Activated T-cell treated with anti-CD3 and anti-CD28 coated beads for 48 hours (primary cell): ENCODE measurements around the gene PIK3R5.
"Not testable (repeated sequence)": the region's sequence is repeated elsewhere in the genome, so short reads cannot be mapped to it uniquely, and the experiment has no call there.

ENCODE experiments used
- DNase-seq: peaks from one replicate; pipeline ENCODE4 v3.0.0-alpha.2; 2020; ENCODE audit warnings: low read depth

PIK3R5 gene

DNA sequence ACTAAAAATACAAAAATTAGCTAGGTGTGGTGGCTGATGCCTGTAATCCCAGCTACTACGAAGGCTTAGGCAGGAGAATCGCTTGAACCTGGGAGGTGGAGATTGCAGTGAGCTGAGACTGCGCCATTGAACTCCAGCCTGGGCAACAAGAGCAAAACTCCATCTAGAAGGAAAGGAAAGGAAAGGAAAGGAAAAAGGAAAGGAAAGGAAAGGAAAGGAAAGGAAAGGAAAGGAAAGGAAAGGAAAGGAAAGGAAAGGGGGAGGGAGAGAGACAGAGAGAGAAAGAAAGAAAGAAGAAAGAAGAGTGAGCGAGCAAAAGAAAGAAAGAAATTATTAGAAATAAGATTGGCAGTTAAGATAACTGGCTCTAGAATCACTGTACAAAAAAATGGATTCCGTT, 18.7 kb upstream of the PIK3R5 start:
- DNase-seq: not testable (repeated sequence)

DNA sequence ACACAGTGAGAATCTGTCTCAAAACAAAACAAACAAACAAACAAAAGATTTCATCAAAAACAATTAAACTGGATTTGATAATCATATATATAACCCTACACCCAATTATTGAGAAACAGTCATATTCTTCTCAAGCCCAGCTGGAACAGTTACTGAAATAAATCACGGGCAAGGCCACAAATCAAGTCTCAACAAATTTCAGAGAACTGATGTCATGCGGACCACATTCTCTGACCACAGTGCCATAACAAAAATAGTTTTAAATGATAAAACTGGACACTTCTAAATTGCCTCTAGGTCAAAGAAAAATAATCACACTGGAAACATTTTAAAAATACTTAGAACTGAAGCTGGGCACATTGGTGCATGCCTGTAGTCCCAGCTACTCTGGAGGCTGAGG, 15.9 kb upstream of the PIK3R5 start:
- DNase-seq: no peak

DNA sequence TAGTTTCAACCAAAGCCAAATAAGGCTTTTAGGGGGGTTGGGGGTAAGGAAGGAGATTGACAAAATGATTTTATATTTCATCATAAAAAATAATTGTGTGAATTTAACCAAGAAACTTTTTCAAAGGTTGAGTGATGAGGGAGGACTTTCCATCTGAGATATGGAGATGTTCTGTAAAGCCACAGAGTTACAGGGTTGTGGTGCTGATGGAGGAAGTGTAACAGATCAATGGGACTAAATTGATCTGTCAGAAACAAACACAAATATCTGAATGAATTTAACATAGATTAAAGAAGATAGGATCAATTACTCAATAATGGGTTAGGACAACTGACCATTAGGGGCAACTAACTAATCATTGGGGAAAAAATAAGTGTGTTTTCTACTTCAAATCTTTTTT, 14.2 kb upstream of the PIK3R5 start:
- DNase-seq: no peak

DNA sequence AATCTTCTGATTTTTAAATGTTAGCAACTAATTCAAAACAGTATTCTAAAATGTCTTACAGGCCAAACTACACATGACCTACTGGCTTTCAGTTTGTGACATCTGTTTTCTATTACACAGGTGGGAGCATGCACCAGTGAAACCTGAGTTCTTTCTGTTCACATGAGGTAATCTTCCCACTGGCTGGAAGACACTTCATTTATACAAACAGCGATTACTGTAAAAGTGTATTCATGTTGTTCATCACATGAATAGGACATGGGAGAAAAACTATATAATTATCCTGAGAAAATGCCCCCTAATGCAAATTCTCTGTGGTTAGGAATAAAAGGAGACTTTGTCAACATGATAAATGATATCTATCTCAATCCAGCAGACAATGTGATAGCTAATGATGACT, 11.1 kb upstream of the PIK3R5 start:
- no peak for DNase-seq

DNA sequence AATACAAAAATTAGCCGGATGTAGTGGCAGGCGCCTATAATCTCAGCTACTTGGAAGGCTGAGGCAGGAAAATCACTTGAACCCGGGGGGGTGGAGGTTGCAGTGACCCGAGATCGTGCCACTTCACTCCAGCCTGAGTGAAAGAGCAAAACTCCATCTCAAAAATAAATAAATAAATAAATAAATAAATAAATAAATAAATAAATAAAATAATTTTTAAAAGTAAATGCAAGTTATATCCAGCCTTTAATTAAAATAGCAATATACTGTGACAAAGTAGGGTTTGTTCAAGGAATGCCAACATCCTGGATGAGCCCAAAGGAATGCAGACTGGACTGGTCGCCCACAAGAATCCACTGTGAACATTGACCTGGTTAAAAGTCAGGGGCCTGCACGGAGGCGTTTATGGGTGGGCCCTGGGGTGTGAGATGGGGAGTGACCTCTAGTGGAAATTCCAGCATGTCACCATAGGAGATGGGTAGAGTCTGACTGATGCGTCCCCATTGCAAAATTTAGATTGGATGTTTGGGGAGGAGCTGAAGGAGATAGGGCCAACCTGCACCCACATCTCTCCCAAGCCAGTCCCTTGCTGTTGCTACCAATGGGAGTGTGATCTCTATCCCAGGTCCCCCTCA, 9.7 kb upstream of the PIK3R5 start:
- no peak for DNase-seq

DNA sequence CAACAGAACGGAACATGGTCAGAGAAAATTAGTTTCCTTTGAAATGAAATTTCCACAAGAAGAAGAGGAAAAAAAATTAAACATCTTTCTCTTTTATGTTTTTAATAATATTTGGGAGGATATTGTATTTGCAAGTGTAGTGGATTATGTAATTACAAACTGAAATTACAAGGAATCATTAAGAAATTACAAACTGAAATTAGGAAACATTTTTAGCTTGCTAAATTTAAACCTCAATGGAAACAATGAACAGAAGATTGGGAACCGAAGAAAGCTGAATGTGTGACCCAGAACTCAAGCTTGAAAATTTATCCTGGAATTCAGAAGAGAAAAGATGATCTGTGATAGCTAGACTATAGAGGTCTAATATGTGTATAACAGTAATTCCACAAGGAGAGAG, 4.4 kb upstream of the PIK3R5 start:
- DNase-seq: no peak

DNA sequence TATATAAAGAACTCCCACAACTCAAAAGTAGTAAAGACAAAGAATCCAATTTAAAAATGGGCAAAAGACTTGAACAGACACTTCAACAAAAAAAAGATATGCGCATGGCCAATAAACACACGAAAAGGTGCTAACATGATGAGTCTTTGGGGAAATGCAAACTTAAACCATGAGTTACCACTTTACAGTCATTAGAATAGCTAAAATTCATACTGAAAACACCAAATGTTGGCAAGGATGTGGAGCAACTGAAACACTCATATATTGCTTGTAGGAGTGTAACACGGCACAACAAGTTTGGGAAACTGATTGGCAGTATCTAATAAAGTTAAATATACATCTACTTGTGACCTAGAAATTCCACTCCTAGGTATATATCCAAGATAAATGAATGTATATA, 3.0 kb upstream of the PIK3R5 start:
- DNase-seq: no peak

DNA sequence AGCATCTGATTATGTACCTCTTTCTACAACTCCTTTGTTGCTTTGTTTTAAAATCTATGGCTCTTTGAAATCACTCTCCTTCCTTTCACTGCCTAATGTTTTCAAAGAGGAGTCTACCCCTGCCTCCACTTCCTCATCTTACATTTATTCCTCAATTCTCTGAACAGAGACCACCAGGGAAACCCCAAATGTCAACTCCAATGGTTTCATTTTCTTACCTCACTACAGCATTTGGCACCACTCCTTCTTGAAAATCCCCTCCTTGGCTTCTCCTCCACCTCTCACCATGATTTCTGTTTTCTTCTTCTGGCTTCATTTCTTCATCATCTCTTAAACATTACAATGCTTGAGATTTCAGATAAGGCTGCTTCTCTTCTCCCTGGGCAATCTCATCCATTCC, 2.4 kb upstream of the PIK3R5 start:
- no peak for DNase-seq

DNA sequence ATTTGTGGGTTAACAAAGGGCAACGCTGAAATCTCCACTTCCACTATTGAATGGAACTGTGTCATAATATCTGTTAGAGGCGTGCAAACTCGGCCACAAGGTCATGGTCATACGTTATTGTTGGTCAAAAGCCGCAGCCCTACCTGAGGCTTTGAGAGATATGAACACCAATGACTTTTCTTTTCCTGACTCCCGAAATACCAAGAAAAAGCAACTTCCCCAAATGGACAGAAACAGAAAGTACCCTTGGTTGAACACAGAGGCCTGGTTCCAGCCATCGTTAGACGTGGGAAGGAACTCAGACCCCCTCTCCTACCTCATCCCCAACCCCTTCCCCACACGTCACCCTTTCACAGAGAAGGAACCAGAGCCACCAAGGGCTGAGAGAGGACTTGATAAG, 1.4 kb upstream of the PIK3R5 start:
- no peak for DNase-seq

DNA sequence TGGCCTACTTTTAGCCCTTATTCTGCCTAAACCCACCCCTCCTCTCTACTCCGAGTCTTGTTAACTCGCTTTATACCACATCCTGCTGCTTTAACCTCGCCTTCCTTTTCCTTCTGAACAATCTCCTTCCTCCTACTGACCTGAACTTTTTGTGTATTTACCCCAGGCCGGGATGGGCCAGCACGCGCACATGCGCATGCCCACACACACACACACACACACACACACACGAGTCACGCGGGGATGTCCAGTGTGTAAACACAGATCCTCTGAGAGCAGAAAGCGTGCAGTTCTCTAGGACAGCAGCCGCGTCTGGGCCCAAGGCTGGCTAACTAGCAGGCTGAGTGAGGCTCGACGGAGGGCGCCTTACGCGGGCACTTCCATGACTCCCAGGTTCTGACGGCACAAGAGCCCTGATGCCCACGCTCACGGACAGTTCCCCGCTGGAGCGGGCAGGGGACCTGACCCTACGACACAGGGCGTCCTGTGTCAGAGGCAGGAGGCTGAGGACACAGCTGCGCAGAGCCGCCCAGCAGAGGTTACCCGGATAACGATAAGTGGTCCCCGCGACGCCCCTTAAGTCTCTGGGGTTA, 610 bp downstream of the PIK3R5 start:
- DNase-seq: no peak

DNA sequence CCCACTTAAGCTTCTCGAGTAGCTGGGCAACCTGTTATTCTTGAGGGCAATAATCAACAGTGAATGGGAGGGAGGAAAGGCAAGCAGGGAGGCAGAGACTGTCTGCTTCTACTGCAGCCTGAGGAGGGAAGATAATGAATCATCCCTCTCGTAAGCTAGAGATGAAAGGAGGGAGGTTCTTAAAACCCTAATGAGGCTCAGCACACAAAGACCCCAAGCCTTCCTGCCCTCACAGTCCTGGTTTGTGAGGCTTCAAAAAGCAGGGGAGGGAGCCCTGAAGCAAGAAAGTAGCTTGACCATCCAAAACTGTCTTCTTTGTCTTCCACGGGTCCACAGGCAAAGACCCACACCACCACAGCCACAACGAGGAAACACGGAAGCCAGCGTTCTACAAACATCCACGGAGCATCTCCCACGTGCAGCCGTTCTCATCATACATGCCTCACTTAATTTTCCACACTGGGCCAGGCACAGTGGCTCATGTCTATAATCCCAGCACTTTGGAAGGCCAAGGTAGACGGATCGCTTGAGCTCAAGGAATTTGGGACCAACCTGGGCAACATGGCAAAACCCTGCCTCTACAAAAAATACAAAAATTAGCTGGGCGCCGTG, 1.8 kb downstream of the PIK3R5 start:
- DNase-seq: no peak

DNA sequence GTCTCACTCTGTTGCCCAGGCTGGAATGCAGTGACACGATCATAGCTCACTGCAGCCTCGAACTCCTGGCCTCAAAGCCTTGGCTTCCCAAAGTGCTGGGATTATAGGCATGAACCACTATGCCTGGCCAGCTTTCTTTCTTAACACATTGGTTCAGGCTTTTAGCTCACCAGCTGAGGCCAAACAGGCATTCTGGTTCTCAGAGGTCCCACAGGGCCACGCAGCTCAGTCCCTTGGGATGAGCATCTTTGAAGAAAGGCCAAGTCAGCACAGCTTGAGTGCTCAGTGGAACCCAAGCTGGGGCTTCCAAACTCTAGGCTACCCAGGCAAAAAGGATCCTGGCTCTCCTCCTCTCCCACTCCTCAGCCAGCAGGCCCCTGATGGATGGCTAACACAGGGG, 2.5 kb downstream of the PIK3R5 start:
- DNase-seq: no peak

DNA sequence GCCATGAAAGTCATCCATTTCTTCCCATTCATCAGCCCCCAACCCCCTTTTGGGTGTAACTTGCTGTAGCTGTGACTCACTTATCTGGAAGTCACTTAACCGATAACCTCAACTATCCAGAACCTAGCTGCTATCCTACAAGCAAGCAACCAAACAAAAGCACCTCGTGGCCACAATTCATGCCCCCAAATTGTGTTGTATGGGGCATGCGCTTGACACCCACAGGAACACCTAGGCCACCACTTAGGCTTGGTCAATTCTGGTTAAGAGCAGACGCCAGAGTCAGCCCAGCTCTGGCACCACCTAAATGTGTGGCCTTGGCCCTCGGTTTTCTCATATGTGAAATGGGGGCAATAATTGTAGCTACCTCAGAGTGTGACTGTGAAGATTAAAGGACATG, 3.7 kb downstream of the PIK3R5 start:
- no peak for DNase-seq

DNA sequence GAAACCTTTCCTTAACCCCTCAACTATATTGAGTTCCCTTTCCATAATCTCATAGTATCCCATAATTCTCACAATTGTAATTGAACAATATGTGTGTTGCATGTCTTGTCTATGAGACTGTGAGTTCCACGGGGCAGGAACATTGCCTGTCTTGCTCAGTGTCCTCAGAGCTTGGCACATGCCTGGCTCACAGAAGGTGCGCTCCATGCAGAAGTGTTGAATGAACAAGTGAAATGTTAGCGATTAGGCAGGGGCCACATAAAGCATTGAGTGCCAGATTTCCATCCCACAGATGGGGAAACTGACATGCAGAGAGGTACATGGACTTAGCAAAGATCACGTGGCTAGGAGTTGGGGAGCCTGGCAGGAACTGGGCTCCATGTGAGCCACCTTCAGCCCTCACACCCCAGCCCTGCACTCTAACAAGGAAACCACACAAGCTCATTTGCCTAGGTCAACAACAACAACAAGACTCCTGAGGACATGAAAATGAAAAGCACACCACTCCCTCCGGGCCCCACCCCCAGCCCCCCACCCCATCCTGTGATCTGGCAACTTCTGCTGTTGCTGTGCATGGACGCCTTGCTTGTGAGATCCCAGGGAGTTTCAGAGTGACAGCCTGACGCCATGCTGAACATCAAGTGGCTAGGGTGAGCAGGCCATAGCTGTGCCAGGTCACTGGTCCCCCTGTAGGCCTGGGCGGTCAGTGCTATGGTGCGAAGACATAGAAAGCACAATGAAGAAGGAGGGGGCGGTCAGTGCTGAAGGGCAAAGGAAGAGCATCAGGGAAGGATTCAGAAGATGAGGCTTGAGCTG, 5.0 kb downstream of the PIK3R5 start:
- no peak for DNase-seq

DNA sequence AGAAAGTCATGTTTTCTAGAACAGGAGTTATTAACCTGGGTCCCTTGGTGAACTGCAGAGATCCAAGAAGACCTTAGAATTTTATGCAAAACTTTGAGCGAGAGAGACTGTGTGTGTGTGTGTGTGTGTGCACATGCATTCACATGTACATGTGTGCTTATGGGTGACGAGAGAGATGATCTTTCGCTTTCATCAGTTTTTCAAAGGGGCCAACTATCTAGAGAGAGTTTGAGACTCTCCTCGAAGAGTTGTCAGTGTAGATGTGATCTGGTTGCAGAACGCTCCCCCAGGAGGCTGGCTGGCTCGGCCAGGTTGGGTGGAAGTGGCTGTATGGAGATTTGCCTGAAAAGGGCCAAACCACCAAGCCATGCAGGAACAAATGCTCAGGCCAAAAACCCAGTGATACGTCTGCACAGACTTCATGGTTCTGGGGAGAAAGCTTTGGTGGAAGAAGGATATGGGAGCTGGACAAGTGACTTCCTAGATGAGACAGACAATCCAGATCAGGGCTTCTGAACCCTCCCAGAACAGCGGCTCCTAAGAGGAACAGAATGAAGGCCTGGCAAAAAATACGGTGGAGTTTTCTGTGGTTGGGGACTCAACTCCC, 6.1 kb downstream of the PIK3R5 start:
- no peak for DNase-seq

DNA sequence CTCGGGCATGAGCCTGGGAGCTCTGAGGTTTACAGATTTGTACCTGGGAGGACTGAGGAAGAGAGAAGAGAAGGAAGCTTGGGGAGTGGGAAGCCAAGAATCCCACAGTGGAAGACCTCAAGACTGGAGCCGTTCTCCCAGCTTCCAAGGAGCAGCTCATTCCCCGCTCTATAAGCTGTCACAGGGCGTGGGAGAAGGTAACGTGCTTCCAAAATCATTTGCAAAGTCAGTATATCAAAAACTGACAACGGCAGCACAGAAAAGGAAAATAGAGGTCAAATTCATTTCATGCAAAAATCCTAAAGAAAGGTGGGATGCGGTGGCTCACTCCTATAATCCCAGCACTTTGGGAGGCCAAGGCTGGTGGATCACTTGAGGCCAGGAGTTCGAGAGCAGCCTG, 7.8 kb downstream of the PIK3R5 start:
- no peak for DNase-seq

DNA sequence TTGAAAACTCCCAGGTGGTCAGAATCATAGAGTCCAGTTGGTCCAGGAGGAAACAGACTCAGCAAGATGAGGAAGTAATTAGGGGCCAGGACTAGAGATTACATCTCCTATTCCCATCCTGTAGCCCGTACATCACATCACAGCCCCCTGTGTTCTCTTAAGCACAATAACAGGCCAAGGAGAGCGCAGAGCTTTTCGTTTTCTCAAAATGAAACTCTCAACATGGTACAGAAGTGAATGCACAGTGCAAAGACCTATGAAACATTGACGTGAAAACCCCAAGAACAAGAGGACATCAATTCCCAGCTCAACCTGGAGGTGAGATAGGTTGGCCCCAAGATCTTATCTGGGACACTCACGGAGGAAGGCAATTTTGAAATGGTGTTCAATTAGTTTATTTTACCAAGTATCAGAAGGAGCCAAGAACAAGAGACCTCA, 9.0 kb downstream of the PIK3R5 start:
- DNase-seq: no peak

DNA sequence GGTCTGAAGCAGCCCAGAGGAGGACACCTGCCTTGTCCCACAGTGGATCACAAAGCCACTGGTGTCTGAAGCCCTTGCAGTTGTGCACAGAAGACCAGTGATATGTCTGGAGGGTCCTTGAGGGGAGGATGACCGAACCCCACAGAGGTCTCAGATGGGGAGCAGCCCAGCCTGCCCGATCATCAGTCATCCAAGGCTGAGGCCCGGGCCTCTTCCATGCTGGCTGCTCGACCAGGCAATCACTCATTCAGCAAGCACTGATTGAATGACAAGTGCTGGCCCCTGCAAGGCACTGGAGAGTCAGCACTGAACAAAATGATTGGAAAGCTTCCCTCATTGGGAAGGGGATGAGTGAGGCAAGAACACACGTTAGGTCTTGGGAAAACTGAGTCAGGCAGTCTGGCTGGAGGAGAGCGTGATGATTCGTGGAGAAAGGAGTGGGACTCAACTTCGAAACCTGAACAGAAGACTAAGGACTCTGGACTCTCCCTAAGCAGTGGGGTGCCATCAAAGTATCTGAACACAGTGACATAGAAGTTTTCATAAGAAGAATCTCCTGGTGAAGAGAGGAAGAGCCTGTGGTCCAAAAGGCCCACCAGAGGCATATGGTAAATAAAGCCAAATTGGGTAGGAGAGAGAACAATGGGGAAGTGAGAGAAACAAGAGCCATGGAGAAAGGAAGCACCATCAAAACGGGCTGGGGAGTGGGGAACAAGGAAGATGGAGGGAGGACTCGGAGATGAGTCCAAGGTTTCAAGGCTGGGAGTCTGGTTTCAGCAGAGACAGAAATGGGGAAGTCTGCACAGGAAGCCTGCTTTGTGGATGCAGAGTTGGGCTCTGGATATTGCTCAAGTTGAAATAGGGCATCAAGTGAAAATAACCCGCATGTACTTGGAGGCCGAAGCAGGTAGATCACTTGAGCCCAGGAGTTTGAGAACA, 10.2 kb downstream of the PIK3R5 start:
- no peak for DNase-seq

DNA sequence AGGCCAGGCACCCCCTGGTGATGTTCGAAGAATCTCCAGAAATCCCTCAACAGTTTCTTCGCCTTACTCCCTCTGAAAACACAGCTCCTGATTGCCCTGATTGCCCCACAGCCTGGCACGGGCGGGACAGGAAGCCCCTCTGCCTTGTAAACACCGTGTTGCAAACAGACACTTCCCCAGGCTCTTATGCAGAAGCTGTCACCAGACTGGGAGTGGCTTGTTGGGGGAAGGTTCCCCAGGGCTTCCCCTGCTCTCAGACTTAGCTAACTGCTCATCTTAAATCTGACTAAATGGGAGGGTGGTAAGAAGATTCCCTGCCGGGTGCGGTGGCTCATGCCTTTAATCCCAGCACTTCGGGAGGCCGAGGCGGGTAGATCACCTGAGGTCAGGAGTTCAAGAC, 11.2 kb downstream of the PIK3R5 start:
- no peak for DNase-seq

DNA sequence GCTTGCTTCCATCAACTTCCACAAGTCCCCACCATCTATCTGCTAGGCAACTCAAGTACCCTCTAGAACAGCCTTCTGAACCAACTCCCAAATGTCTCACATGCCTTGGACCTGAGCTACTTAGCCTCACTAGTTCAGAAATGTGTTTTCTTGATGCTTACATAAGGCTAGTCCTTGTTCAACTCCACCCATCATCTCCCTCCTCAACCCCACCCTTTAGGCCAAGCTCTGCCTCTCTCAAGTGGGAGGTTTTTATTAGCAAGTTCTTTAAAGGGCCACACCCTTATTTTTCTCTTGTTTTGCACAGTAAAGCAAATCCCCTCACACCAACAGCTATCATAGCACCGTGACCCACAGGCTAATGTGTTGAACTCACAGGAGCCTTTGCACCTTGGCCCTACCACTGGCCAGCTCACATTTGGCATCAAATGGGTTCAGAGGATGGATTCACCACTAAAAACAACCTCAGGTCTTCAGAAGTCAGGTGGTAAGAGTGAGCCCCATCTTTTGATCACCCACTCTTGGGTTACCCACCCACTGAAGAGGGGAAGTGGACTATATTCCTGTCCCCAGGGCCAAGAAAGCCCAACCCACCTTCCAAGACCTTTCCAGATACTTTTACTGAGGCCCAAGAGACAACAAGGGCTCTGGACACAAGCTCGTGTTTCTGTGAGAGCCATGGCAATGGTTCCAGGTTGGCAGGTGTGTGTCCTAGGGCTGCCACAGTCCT, 12.2 kb downstream of the PIK3R5 start:
- DNase-seq: no peak

DNA sequence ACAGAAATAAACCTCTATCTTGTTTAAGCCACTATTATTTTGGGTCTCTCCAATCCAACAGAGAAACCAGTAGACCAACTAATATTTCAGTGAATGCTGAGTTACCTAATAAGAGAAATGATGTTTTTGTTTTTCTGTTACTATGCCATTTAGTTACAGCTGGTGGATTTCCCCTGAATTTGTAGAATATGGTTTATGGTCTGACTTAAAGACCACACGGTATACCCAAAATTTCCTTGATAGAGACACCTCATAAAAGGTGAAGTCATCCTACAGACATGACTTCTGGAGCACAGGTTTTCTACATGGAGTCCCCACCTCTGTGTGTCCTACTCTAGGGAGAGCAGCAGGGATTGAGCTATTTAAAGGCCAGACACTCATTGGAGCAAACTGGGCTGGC, 13.3 kb downstream of the PIK3R5 start:
- DNase-seq: no peak
